Hepatocyte (in vitro differentiated cells): Measurements from ENCODE around the gene CCDC102B. TPM values are rescaled to one million over a fixed set of nuclear protein-coding genes. Genes with fewer than 3 reads are reported as not detected.

Source experiments
- DNase-seq: peaks from one replicate; pipeline ENCODE4 v3.0.0-alpha.2; 2016; ENCODE audit warnings: low spot score
- H2AFZ ChIP-seq: fragments of 200-600 bp; sonication (generic); 2 replicates; pipeline ENCODE4 v1.6.0; 2016; ENCODE audit warnings: antibody characterized with exemption, mild to moderate bottlenecking
- H3K27ac ChIP-seq: fragments of 200-600 bp; sonication (generic); 2 replicates; pipeline ENCODE4 v1.5.1; 2016; ENCODE audit warnings: mild to moderate bottlenecking
- H3K27me3 ChIP-seq: fragments of 200-600 bp; sonication (generic); 2 replicates; pipeline ENCODE4 v1.6.1; 2016
- H3K36me3 ChIP-seq: fragments of 200-600 bp; sonication (generic); replicated peaks from 2 replicates; pipeline ENCODE4 v1.5.1; 2016; ENCODE audit warnings: low read depth; ENCODE audit not compliant: insufficient read depth
- H3K4me1 ChIP-seq: fragments of 200-600 bp; sonication (generic); 2 replicates; pipeline ENCODE4 v1.5.1; 2016; ENCODE audit warnings: mild to moderate bottlenecking, moderate library complexity; ENCODE audit not compliant: insufficient read depth
- H3K4me2 ChIP-seq: fragments of 200-600 bp; sonication (generic); 2 replicates; pipeline ENCODE4 v1.6.0; 2016
- H3K4me3 ChIP-seq: fragments of 200-600 bp; sonication (generic); 2 replicates; pipeline ENCODE4 v1.5.1; 2016; ENCODE audit warnings: mild to moderate bottlenecking
- H3K79me2 ChIP-seq: fragments of 200-600 bp; sonication (generic); 2 replicates; pipeline ENCODE4 v1.6.0; 2017; ENCODE audit warnings: mild to moderate bottlenecking
- H3K9me2 ChIP-seq: fragments of 200-600 bp; sonication (generic); replicated peaks from 2 replicates; pipeline ENCODE4 v1.6.0; 2017; ENCODE audit warnings: mild to moderate bottlenecking; ENCODE audit not compliant: insufficient read depth
- H3K9me3 ChIP-seq: fragments of 200-600 bp; sonication (generic); 2 replicates; pipeline ENCODE4 v1.5.1; 2016; ENCODE audit warnings: low read depth, mild to moderate bottlenecking
- H4K20me1 ChIP-seq: fragments of 200-600 bp; sonication (generic); 2 replicates; pipeline ENCODE4 v1.6.0; 2016; ENCODE audit warnings: mild to moderate bottlenecking; ENCODE audit not compliant: insufficient read depth, poor library complexity, severe bottlenecking
- EZH2 ChIP-seq: fragments of 200-600 bp; sonication (generic); IDR thresholded peaks from 2 replicates; pipeline ENCODE4 v1.6.1; 2016; ENCODE audit warnings: antibody characterized with exemption, mild to moderate bottlenecking, borderline replicate concordance
- EZH2phosphoT487 ChIP-seq: fragments of 200-600 bp; sonication (generic); IDR thresholded peaks from one replicate; pipeline ENCODE4 v1.6.1; 2018; ENCODE audit warnings: antibody characterized with exemption, mild to moderate bottlenecking, low read depth, moderate library complexity; ENCODE audit not compliant: unreplicated experiment, severe bottlenecking
- WGBS: methylation state at CpG from one replicate; pipeline ENCODE4 v1.1.6; 2016; ENCODE audit warnings: low lambda C conversion rate; ENCODE audit errors: missing lambda C conversion rate; 5-methylcytosine and 5-hydroxymethylcytosine counted together
- polyA plus RNA-seq: library from polyadenylated mRNA; unstranded; fragments of >200 nt; fragmentation: Nextera tagmentation; extraction: Ambion mirVana; gene quantifications from 2 replicates; pipeline ENCODE4 v1.2.1, GENCODE V29; 2016
- total RNA-seq: library from RNA; depleted of rRNA; stranded (reverse); fragments of >200 nt; gene quantifications from 2 replicates; pipeline ENCODE4 v1.2.3, GENCODE V29; 2014
- TF ChIP-seq, protein P1 (sequence below): fragments of 200-600 bp; sonication (generic); IDR thresholded peaks from 2 replicates; pipeline ENCODE4 v1.5.1; 2016; ENCODE audit warnings: antibody characterized with exemption, mild to moderate bottlenecking; ENCODE audit not compliant: poor library complexity

CCDC102B gene
- total and polyA plus RNA-seq, 2 experiments from 2014 or later = 2.8 to 5.4 TPM

DNA sequence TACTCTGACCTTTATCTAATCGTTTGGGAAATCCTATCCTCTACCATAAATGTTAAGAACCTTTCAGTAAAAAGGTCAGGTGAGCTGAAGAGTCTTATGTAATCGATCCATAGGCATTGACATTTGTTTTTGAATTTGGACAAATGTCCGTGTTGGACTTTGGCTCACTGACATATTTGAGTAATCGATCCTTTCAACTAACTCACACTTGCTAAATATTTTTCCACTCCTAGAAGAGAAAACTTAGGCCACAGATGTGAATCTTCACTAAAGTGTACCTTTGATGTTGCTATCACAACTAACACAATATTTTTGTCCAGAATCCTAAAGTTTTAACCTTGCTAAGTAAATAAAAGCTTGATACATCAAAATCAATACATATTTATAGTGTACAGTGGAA, 89.5 kb downstream of the CCDC102B start:
- H3K4me2 ChIP-seq = no peak overlapping the region
- H3K4me3 ChIP-seq = no peak overlapping the region
- H3K9me3 ChIP-seq = no peaks in the 10 kb centered on the region
- no peak overlapping the region for H3K27ac ChIP-seq
- H3K4me1 ChIP-seq = no peaks in the 10 kb centered on the region
- 65% methylated on average over 4 of the region's 4 CpGs for WGBS
- no peaks in the 10 kb centered on the region for H3K27me3 ChIP-seq
- TF ChIP-seq, protein P1, sequence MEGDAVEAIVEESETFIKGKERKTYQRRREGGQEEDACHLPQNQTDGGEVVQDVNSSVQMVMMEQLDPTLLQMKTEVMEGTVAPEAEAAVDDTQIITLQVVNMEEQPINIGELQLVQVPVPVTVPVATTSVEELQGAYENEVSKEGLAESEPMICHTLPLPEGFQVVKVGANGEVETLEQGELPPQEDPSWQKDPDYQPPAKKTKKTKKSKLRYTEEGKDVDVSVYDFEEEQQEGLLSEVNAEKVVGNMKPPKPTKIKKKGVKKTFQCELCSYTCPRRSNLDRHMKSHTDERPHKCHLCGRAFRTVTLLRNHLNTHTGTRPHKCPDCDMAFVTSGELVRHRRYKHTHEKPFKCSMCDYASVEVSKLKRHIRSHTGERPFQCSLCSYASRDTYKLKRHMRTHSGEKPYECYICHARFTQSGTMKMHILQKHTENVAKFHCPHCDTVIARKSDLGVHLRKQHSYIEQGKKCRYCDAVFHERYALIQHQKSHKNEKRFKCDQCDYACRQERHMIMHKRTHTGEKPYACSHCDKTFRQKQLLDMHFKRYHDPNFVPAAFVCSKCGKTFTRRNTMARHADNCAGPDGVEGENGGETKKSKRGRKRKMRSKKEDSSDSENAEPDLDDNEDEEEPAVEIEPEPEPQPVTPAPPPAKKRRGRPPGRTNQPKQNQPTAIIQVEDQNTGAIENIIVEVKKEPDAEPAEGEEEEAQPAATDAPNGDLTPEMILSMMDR = no peak
- TF ChIP-seq EZH2 (no peak), EZH2phosphoT487 (no peak)
- no peaks in the 10 kb centered on the region for H4K20me1 ChIP-seq
- no peak overlapping the region for H2AFZ ChIP-seq
- H3K36me3 ChIP-seq = no peaks in the 10 kb centered on the region
- no peak for DNase-seq
- no peaks in the 10 kb centered on the region for H3K9me2 ChIP-seq
- H3K79me2 ChIP-seq = no peaks in the 10 kb centered on the region

DNA sequence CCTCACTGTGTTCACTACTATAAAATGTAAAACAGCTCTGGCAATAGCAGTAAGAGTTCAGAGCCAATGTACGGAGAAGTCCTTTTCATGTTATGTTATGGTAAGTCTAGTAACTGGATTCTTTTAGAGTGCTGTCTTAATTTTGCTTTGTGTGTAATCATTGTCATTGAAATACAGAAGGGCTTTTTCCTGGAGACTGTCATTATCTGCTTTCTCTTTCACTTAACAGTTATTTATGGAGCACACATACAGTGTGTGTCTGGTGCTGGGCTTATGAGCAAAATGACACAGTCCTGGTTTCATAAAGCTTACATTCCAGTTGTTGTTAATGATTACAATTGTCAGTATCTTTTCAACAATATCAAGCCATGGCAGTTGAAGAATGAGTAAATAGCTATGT, 95.5 kb downstream of the CCDC102B start:
- no peak for DNase-seq
- no peaks in the 10 kb centered on the region for H4K20me1 ChIP-seq
- no peaks in the 10 kb centered on the region for H3K9me3 ChIP-seq
- no peak overlapping the region for H3K4me2 ChIP-seq
- H3K4me3 ChIP-seq = no peak overlapping the region
- no peaks in the 10 kb centered on the region for H3K36me3 ChIP-seq
- TF ChIP-seq EZH2phosphoT487 = no peak
- TF ChIP-seq, protein P1 = no peak
- no peak for TF ChIP-seq EZH2
- no peak overlapping the region for H3K27ac ChIP-seq
- 86% methylated on average over 1 of the region's 1 CpG for WGBS
- H2AFZ ChIP-seq = no peak overlapping the region
- no peaks in the 10 kb centered on the region for H3K4me1 ChIP-seq
- H3K27me3 ChIP-seq = no peaks in the 10 kb centered on the region
- no peaks in the 10 kb centered on the region for H3K79me2 ChIP-seq
- H3K9me2 ChIP-seq = no peaks in the 10 kb centered on the region

GRCh38 chr18:68897286-68897685, 99.4 kb downstream of the CCDC102B start:
- H3K4me3 ChIP-seq = no peak overlapping the region
- H3K4me2 ChIP-seq = no peak overlapping the region
- H3K9me2 ChIP-seq = no peaks in the 10 kb centered on the region
- 82% methylated on average over 4 of the region's 4 CpGs for WGBS
- no peak overlapping the region for H3K27ac ChIP-seq
- no peaks in the 10 kb centered on the region for H3K4me1 ChIP-seq
- DNase-seq = no peak
- H2AFZ ChIP-seq = no peak overlapping the region
- H4K20me1 ChIP-seq = no peaks in the 10 kb centered on the region
- TF ChIP-seq EZH2phosphoT487 (no peak), EZH2 (no peak)
- TF ChIP-seq, protein P1 = no peak
- no peaks in the 10 kb centered on the region for H3K9me3 ChIP-seq
- H3K79me2 ChIP-seq = no peaks in the 10 kb centered on the region
- no peaks in the 10 kb centered on the region for H3K27me3 ChIP-seq
- no peaks in the 10 kb centered on the region for H3K36me3 ChIP-seq

DNA sequence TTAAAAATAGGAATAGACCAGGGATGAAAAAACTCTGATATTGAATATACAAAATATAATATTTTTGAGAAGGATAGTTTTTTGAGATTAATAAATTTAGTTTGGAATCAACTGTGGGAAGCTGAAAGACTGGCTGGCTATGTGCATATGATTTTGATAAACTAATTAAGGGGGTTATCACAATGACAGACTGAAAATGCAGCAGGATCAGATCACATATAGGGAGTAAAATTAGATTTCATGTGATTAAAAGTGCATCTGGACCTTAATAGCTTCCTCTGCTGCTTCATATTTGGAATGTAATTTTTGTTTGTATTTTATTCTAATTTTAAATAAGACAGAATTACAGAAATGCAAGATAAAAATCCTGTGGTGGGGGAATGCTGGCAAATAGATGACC, 111.7 kb downstream of the CCDC102B start:
- H3K4me3 ChIP-seq = no peak overlapping the region
- no peak for TF ChIP-seq EZH2phosphoT487
- no peaks in the 10 kb centered on the region for H3K36me3 ChIP-seq
- H3K4me1 ChIP-seq = no peaks in the 10 kb centered on the region
- no peaks in the 10 kb centered on the region for H3K27me3 ChIP-seq
- no peaks in the 10 kb centered on the region for H4K20me1 ChIP-seq
- H3K9me3 ChIP-seq = no peaks in the 10 kb centered on the region
- no peak for DNase-seq
- H3K4me2 ChIP-seq = no peak overlapping the region
- H3K27ac ChIP-seq = no peak overlapping the region
- no peak overlapping the region for H2AFZ ChIP-seq
- H3K79me2 ChIP-seq = no peaks in the 10 kb centered on the region
- no peaks in the 10 kb centered on the region for H3K9me2 ChIP-seq
